ENCODE results near the gene AQP7. TPM values are rescaled to one million over a fixed set of nuclear protein-coding genes. Genes with fewer than 3 reads are reported as not detected.

The AQP7 gene
- polyA plus RNA-seq, 1 donor from 2014 or later, result not detected

- H4K20me1 ChIP-seq (ENCODE audit: insufficient read depth), result no peaks in the 10 kb centered on the region
- no peak overlapping the region for H2AFZ ChIP-seq (ENCODE audit: low read depth, low read length)
- no peak overlapping the region for H3K27ac ChIP-seq (ENCODE audit: low read length)
- H3K79me2 ChIP-seq (replicated peaks; ENCODE audit: insufficient read depth, low read length), result no peaks in the 10 kb centered on the region
- TF ChIP-seq SMC3 (conservative IDR thresholded peaks at IDR 0.05; ENCODE audit: poor library complexity) (no peak), CTCF (IDR thresholded peaks at IDR 0.05; ENCODE audit: poor library complexity, severe bottlenecking) (no peak), EZH2 (IDR thresholded peaks at IDR 0.05; ENCODE audit: borderline replicate concordance, insufficient read depth, low read length, poor library complexity, severe bottlenecking) (no peak), MXI1 (conservative IDR thresholded peaks at IDR 0.05; ENCODE audit: poor library complexity, severe bottlenecking) (no peak), TAF1 (IDR thresholded peaks at IDR 0.05; ENCODE audit: low read depth) (no peak), RAD21 (conservative IDR thresholded peaks at IDR 0.05) (no peak), EP300 (conservative IDR thresholded peaks at IDR 0.05; ENCODE audit: poor library complexity, severe bottlenecking) (no peak), POLR2AphosphoS5 (IDR thresholded peaks at IDR 0.05) (no peak)
- TF ChIP-seq, protein P1, sequence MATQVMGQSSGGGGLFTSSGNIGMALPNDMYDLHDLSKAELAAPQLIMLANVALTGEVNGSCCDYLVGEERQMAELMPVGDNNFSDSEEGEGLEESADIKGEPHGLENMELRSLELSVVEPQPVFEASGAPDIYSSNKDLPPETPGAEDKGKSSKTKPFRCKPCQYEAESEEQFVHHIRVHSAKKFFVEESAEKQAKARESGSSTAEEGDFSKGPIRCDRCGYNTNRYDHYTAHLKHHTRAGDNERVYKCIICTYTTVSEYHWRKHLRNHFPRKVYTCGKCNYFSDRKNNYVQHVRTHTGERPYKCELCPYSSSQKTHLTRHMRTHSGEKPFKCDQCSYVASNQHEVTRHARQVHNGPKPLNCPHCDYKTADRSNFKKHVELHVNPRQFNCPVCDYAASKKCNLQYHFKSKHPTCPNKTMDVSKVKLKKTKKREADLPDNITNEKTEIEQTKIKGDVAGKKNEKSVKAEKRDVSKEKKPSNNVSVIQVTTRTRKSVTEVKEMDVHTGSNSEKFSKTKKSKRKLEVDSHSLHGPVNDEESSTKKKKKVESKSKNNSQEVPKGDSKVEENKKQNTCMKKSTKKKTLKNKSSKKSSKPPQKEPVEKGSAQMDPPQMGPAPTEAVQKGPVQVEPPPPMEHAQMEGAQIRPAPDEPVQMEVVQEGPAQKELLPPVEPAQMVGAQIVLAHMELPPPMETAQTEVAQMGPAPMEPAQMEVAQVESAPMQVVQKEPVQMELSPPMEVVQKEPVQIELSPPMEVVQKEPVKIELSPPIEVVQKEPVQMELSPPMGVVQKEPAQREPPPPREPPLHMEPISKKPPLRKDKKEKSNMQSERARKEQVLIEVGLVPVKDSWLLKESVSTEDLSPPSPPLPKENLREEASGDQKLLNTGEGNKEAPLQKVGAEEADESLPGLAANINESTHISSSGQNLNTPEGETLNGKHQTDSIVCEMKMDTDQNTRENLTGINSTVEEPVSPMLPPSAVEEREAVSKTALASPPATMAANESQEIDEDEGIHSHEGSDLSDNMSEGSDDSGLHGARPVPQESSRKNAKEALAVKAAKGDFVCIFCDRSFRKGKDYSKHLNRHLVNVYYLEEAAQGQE (IDR thresholded peaks at IDR 0.05; ENCODE audit: borderline replicate concordance), result no peak
- no peak overlapping the region for H3K9ac ChIP-seq (ENCODE audit: low read length)
- no peaks in the 10 kb centered on the region for H3F3A ChIP-seq (ENCODE audit: insufficient read depth, low read length, poor library complexity, severe bottlenecking)
- H3K9me3 ChIP-seq (ENCODE audit: low read length), result no peaks in the 10 kb centered on the region
- H3K36me3 ChIP-seq (ENCODE audit: insufficient read depth, low read length), result peaks cover 10% of the 10 kb centered on the region
- H3K9me2 ChIP-seq (ENCODE audit: insufficient read depth, low read length), result no peaks in the 10 kb centered on the region
- no peaks in the 10 kb centered on the region for H3K27me3 ChIP-seq (ENCODE audit: insufficient read depth, low read depth, low read length)
- H3K4me2 ChIP-seq (ENCODE audit: low read length), result no peak overlapping the region
- no peak overlapping the region for H3K4me3 ChIP-seq (ENCODE audit: low read length)
Measured at GRCh38 chr9:33354651-33355211, 47.6 kb downstream of the AQP7 start.

DNA sequence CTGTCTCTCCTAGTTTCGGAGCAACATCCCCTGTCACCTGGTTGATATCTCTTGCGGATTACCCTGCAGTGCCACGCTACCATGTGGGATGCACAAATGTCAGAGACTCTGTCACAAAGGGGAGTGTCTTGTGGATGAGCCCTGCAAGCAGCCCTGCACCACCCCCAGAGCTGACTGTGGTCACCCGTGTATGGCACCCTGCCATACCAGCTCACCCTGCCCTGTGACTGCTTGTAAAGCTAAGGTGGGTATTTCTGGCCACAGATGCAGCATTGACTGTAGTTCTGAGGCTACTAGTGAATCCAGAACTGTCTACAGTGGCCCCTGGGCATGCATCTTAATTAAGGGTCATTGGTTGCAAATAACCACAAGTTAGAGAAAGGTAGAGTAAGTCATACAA lies 50.8 kb downstream of the AQP7 start:
- H4K20me1 ChIP-seq (ENCODE audit: insufficient read depth), result no peaks in the 10 kb centered on the region
- H2AFZ ChIP-seq (ENCODE audit: low read depth, low read length), result no peak overlapping the region
- no peak overlapping the region for H3K4me2 ChIP-seq (ENCODE audit: low read length)
- H3K79me2 ChIP-seq (replicated peaks; ENCODE audit: insufficient read depth, low read length), result no peaks in the 10 kb centered on the region
- H3K36me3 ChIP-seq (ENCODE audit: insufficient read depth, low read length), result peaks cover 15% of the 10 kb centered on the region
- TF ChIP-seq MXI1 (conservative IDR thresholded peaks at IDR 0.05; ENCODE audit: poor library complexity, severe bottlenecking) (no peak), CTCF (IDR thresholded peaks at IDR 0.05; ENCODE audit: poor library complexity, severe bottlenecking) (no peak), POLR2AphosphoS5 (IDR thresholded peaks at IDR 0.05) (no peak), EZH2 (IDR thresholded peaks at IDR 0.05; ENCODE audit: borderline replicate concordance, insufficient read depth, low read length, poor library complexity, severe bottlenecking) (no peak), SMC3 (conservative IDR thresholded peaks at IDR 0.05; ENCODE audit: poor library complexity) (no peak), TAF1 (IDR thresholded peaks at IDR 0.05; ENCODE audit: low read depth) (no peak), RAD21 (conservative IDR thresholded peaks at IDR 0.05) (no peak), EP300 (conservative IDR thresholded peaks at IDR 0.05; ENCODE audit: poor library complexity, severe bottlenecking) (no peak)
- TF ChIP-seq, protein P1 (IDR thresholded peaks at IDR 0.05; ENCODE audit: borderline replicate concordance), result no peak
- no peaks in the 10 kb centered on the region for H3K27me3 ChIP-seq (ENCODE audit: insufficient read depth, low read depth, low read length)
- no peak overlapping the region for H3K4me3 ChIP-seq (ENCODE audit: low read length)
- H3K9me3 ChIP-seq (ENCODE audit: low read length), result no peaks in the 10 kb centered on the region
- H3K27ac ChIP-seq (ENCODE audit: low read length), result no peak overlapping the region
- no peaks in the 10 kb centered on the region for H3K9me2 ChIP-seq (ENCODE audit: insufficient read depth, low read length)
- H3F3A ChIP-seq (ENCODE audit: insufficient read depth, low read length, poor library complexity, severe bottlenecking), result no peaks in the 10 kb centered on the region
- no peak overlapping the region for H3K9ac ChIP-seq (ENCODE audit: low read length)

All from neural cell (in vitro differentiated cells).